ENCODE data around the gene UBTD2. TPM values are rescaled to one million over a fixed set of nuclear protein-coding genes. Genes with fewer than 3 reads are reported as not detected.

The UBTD2 gene
- total RNA-seq, 1 experiment from 2014 or later = 26.8 TPM

DNA sequence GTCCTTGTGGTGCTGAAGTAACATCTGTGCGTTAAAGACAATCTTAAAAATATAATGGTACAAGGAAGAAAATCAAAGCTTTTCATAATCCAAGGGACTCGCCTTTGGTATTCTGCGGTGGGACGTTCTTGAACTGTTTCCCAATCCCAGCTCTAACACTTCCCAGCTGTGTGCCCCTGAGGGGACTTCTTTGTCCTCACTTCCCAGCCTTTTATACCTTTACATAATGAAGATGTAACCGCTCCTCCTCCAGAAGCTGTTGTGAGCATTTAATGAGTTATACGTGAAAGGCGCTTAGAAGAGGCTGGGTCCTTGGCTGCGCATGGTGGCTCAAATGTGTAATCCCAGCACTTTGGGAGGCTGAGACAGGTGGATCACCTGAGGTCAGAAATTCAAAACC is 112.4 kb downstream of the UBTD2 start:
- DNase-seq (ENCODE audit: low read depth) = peak; percentile 50

DNA sequence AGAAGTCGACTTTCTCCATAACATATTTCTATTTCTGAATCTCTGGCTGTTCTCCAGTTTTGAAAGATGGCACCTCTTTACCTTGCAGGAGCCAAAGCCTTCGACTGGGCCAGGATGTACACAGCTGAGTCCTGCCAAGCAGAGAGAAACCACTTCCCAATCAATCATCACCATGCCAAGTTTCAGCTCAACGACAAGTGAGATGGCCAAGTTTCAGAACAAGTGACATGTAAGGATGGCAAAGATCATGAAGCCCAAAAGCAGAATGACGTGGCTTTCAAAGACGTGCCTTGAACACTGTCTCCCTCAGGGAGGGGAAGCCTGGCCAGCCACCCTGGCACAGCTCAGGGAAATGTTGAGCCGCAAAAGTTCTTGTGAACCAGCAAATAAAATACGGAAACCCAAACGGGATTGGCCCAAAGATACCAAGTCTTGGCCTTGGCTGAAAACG is 113.3 kb downstream of the UBTD2 start:
- DNase-seq (ENCODE audit: low read depth) = peak; percentile 71

DNA sequence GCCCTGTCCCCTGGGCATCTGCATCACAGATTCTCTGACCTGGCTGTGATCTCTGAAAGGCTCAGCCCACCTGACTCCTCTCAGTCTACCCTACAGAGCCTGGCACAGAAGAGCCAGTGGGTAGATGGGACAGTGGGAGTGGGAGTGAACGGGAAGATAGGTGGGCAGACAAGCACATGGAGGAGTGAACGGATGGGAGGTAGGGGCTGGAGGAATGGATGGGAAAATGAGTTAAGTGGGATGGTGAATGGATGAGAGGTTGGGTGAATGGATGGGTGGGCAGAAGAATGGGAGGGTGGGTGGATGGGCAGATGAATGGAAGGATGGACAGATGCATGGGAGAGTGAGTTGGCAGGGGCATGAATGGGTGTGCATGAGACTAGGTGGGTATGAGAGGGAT is 114.3 kb downstream of the UBTD2 start:
- DNase-seq (ENCODE audit: low read depth) = no peak

DNA sequence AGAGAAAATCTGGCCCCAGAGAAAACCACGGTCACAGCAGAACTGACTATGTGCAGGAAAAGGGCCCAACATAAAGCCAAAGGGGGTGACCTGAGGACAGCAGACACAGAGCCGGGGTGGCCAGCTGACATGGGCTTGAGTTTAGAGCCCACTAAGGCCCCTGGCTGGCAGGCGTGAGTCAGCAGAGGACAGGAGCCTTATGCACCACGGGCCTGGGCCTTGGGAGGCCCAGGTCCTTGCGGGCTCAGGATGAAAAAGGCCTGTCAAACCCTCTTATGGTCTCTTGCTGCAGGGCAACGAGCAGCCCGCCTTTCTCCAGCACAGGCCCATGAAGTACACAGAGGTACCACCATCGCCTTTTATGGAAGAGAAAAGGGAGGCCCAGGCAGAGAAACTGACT is 115.3 kb downstream of the UBTD2 start:
- DNase-seq (ENCODE audit: low read depth) = peak; percentile 70

DNA sequence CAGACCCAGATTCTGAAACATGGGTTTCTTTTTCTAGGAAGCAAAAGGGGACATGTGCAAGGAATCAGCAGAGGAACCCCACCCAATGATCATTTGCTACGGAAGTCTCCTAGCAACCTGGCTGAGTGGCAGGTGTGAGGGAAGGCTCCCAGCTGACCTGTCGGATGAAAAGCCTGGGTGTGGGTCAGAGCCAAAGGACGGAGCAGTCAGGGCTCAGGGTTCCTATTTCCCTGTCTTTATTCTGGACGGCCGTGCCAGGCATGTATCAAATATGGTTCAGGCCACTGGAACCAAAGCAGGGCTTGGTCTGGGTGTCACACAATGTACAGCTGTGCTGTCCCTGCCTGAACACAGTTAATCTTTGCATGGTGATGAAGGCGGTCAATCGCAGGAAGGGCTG is 115.7 kb downstream of the UBTD2 start:
- no peak for DNase-seq (ENCODE audit: low read depth)

DNA sequence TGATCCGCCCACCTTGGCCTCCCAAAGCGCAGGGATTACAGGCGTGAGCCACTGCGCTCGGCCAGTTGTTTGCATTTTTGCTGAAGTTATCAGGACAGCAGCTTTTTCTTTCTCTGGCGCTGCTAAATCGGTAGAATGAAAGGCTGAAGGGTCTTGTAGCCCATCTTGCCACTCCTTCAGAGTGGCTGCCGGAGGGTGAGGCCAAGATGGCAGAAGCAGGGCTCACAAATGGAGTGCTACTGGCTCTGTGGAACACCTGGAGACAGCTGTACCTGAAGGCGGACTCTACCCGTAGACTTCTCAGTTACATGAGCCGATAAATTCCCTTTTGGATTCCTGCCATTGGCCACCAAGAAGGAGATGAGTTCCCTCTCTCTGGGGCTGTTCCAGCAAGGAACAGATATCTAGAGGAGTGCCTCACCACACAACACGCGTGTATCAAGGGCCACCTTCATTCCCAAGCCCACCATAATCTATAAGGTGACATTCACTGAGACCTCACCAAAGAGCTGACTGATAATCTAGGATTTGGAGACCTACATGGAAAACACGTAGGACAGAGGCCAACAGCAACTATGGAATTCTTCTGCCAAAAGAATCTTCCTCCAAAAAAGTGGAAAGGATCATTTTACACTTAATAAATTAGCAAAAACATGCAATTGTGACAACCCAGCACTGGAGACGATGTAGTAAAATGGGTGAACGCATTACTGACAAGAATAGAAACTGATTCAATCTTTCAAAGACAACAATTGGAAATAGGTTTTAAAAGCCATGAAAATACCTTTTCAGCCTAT is 117.3 kb downstream of the UBTD2 start:
- no peak for DNase-seq (ENCODE audit: low read depth)

DNA sequence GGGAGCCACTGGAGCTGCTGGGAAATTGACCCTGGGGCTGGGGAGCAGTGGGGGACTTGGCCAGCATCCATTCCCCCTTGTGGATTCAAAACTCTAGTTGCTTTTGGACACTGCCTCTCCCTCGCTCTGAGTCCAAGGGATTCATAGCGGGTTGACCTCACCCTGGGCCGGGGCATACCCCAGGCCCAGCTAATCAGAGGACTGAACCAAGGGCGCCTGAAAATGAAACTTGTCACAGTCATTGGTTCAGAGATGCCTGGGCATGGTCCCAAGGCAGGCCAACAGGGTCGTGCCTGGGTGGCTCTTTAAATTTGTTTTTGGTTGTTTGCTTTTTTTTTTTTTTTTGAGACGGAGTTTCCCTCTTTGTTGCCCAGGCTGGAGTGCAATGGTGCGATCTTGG is 118.1 kb downstream of the UBTD2 start:
- DNase-seq (ENCODE audit: low read depth) = no peak

DNA sequence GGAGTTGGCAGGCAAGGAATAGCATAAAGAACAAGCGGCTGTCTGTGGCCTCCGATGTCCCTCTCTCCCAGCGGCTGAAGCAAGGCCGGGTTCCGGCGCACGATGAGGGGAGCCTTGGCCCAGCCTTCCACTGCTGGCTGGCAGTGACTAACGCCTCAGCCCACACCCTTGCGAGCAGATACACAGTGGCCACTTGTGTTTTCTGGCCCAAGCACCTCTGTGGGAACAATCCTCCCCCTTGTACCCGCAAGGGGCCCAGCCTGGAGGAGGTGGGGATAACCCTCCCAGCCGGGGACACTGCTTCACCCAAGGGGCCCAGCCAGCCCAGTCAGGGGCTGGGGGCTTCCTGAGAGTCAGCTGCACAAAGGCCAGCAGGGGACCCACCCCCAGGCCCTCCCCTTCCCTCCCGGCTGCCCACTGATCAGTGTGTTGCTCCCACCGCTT is 118.8 kb downstream of the UBTD2 start:
- DNase-seq (ENCODE audit: low read depth) = peak; percentile 78

DNA sequence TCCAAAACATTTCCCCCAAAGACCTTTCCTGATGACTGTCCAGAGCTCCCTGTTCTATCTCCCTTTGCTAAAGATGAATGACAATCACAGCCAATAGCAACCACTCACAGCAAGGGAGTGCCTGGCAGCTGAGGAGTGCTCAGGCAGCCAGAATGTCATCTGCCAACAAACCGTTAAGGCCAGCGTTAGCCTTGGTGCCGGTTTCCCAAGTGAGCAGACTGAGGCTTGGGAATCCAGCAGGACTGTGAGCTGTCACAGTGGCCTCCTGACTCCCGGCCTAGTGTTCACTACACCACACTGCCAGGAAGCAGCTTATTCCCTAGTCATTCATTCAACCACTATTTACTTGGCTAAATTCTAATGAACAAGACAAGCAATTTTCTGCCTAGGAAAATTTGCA is 120.2 kb downstream of the UBTD2 start:
- no peak for DNase-seq (ENCODE audit: low read depth)

DNA sequence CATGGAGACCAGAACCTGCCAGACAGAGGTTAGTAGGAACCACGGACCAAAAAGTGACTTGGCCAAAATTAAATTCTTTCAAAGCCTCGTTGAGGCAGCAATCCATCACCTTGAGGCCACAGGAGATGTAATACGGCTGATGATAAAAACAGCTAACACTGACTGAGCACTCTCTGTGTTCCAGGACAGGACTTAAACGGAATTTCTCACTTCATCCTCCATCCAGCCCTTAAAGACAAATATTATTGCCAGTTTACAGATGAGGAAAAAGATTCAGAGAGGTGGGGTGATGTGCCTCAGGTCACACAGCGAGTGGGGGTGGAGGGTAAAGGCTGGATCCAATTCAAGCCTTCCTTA is 120.6 kb downstream of the UBTD2 start:
- DNase-seq (ENCODE audit: low read depth) = no peak

DNA sequence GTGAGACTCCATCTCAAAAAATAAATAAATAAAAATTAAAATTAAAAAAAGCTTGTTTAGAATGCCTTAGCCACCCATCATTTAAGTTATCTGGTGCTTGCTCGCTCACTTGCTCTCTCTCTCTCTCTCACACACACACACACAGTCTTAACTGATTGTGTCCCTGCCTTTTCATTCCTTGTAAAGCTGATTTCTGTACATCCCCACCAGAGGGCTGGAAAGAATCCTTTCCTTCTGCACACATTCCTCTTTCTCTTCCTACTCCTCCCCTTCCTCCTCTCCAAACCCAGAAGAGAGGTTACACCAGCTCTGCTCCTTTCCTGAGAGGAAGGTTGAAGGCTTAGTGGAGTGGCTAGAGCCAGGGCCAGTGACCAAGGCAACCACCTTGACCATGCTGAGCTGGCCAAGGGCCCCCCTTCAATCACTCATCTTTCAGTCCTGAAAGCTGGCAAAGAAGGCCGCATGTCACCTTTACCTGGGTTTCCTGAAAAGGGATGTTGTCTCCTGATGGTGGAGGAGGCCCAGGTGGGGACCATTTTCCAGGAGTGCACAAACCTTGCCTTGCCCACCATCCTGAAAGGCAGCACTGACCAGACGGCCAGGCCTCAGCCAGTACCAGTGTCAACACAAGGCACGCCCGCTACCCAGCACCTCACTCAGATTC is 121.1 kb downstream of the UBTD2 start:
- no peak for DNase-seq (ENCODE audit: low read depth)

DNA sequence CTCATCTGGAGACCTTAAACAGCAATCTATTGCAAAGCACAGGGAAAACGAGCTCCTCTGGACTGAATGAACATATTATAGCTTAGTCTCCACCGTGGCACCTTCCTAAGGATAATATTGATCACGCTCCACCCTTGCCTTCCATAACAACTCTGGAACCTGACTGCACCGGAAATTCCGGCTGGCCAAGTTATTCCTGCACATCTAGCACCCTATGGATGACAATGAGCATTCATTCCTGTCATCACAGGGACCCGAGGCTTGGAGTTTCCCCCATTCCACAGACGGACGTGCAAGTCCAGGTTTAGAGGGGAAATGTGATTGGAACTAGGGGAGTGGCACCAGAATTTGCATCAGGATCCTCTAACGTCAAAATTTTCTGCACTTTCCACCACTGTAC is 123.1 kb downstream of the UBTD2 start:
- DNase-seq (ENCODE audit: low read depth) = no peak

Other genes starting within 250 kb of the UBTD2 start
- 20.1 and 21.1 TPM in 2 replicates for gene STK10, start 95.5 kb downstream of the UBTD2 start, total RNA-seq (2014; rRNA removed; shearing (Covaris generic))
- gene EFCAB9, start 89.6 kb downstream of the UBTD2 start, total RNA-seq (2014; rRNA removed; shearing (Covaris generic)) = not detected in 2 replicates
- gene SH3PXD2B, start 170.8 kb upstream of the UBTD2 start, total RNA-seq (2014; rRNA removed; shearing (Covaris generic)) = 13.8 and 18.5 TPM in 2 replicates

All from RPMI7951 (cell line).